Activated T-cell treated with anti-CD3 and anti-CD28 coated beads for 4 hours (primary cell): ENCODE data around the gene RNASEH2A.
"Not testable (repeated sequence)": the region's sequence is repeated elsewhere in the genome, so short reads cannot be mapped to it uniquely, and the experiment has no call there.

Experiments used
- DNase-seq: peaks from one replicate; pipeline ENCODE4 v3.0.0-alpha.2; 2020

Gene RNASEH2A

GRCh38 chr19:12834566-12834943 is 28.2 kb downstream of the RNASEH2A start, which contains the start of gene RTBDN:
RTBDN (minus strand) TSS chr19:12834579; CDS start chr19:12829979, 4,600 bp downstream.
- no peak for DNase-seq

DNA sequence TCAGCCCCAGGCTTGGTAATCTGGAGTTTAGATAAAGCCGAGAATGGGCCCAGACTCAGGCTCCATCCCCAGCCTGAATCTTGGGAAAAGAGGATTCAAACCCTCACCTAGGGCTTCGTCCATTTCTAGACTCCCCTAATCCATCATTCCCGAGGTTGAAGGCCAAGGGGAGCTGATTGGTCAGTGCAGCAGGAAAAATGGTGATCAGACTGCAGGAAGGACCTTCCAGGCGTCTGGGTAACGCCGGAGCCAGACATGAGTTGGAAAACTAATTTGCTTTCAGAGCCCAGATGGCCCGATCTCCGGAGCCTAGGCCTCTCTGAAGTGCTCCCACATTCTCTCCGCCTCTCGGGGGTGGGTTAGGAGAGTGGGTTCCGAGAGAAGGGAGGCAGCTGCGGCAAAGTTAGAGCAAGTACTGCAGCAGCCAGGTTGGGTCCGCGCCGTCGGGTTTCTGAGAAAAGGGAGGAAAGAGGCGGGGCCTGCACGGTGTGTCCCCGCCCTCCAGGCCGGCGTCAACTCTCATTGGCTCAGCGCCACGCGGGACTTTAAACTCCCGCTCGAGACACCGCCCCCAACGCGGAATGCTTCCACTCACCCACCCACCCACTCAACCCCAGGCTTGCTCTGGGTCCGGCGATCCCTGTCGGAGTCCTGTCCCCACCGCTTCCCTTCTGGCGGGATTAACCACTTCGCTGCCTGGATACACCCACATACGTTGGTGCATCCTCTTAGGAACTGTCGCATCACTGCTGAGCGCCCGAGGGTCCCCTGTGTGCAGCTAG is 28.8 kb downstream of the RNASEH2A start:
- no peak for DNase-seq

- DNase-seq = no peak
These were observed 30.1 kb downstream of the RNASEH2A start for GRCh38 chr19:12836529-12836863.

- DNase-seq = no peak
These were observed 30.8 kb downstream of the RNASEH2A start for GRCh38 chr19:12837225-12837624.

- DNase-seq = no peak
These were observed 31.9 kb downstream of the RNASEH2A start, which contains the start of gene MAST1 for GRCh38 chr19:12838182-12838885. MAST1 (plus strand) TSS chr19:12838515; CDS start chr19:12838573, 58 bp downstream.

DNA sequence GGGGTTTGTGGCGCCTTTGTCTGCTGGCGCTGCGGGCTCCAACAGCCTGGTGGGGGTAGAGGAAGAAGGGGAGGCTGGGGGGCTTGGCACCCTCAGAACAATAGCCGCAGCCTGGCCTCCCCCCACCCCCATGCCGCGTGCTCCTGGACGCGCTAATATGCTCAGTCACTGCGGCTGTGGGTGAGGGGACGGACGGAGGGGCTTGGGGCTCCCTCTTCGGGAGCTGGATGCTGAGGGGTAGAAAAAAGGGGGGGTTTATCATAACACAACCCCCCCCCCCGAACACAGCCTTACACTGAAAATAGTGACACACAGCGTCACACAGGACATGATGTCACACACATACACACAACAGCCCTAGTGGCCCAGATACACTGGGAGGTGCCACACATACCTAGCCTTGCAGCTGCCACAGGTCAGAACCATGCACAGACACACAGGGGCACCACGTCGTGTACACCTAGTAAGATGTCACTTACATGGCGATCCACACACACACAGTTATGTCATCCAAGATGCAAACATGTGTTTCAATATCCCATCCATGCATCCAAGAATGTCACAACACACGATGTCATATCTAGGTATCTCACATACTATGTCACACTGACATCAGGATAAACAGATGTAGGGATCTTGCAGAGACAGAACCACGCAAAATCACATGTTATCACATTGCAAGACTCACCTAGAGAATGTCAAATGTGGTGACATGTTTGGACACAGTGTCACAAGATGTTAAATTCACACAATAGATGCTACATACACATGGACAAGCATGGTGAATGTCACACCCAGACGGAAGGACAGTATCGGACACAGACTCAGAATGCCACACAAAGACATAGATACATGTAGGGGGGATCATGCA is 32.7 kb downstream of the RNASEH2A start:
- no peak for DNase-seq

DNA sequence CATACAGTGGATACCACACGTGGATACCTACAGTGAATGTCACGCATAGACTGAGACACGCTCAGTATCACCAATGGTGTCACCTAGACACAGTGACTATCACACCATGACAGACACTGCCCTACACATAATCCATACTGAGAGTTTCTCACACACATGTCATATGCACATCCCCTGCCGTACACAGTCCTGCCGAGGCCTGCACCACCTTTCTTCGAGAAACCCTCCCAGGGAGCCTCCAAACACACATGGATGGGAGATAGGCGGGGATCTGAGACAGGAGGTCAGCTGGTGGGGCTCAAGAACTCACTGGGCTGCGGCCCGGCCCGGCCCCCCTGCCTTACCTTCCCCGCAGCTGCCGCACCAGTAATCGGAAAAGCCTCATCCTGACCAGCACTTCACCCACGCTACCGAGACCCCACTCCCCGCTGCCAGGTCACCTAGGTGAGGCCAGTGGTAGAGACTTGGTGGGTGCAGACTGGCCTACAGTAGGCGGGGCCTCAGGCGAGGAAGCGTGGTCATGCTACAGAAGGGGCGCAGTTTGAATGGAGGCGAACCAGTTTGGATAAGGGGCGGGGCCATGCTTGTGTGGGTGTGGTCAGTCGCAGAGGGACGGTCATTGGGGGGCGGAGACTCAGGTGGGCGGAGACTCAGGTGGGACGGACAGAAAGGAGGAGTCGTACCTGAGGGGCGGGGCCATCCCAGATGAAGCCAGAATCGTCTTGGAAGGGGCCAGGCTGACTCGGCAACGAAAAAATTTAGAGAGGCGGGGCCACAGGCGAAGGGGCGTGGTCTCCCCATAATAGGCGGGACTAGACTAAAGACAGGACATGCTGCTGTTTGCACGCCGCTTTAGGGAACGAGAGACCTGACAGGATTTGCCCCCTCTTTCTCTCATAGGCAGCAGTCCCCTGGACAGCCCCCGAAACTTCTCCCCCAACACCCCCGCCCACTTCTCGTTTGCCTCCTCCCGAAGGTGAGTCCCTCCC is 34.0 kb downstream of the RNASEH2A start:
- DNase-seq = no peak

- DNase-seq = no peak
These were observed 34.7 kb downstream of the RNASEH2A start for GRCh38 chr19:12841094-12841493.

DNA sequence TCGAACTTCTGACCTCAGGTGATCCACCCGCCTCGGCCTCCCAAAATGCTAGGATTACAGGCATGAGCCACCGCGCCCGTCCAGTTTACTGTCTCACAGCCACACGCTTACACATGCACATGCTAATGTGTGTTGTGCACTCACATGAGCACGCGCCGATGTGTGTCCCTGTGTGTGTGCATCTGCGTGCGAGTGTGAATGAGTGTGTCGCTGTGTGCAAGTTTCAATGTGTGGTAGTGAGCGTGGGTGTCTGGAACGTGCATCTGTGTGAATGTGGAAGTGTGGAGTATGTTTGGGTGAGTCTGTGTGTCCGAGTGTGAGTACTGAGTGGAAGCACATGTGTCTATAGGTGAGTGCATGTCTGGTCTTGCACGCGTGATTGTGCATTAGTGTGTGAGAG is 36.1 kb downstream of the RNASEH2A start:
- DNase-seq = no peak

- no peak for DNase-seq
These were observed 36.9 kb downstream of the RNASEH2A start for GRCh38 chr19:12843328-12843727.

DNA sequence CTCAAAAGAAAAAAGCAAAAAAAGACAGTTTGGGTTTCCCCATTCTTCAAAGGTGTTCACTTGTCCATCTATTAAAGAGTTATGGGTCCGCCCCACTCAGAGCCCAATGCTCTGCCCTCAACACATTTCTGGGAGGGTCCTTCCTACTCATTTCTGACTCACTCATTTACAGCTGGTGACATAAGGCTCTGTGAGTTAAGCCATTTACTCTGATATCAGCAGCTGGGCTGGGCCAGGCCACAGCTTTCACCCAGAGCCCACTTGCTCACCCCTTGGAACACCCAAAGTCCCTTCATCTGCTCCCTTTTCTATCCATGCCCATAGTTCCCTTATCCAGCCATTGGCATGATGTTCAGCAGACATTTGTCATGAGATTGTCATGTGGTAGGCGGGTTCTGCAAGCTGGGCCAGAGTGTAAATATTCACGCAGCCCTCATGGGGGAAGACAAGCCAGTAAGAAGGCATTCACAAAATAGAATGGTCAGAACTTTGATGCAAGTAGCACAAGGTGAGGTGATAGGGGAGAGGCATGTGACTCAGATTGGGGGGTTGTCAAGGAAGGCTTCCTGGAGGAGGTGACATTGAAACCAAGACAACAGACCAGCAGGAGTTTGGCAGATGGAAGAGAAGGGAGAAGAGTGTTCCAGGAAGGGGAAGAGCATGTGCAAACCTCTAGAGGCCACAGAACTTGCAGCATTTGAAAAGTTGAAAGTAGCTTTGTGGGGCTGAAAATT is 37.8 kb downstream of the RNASEH2A start:
- DNase-seq = no peak

DNA sequence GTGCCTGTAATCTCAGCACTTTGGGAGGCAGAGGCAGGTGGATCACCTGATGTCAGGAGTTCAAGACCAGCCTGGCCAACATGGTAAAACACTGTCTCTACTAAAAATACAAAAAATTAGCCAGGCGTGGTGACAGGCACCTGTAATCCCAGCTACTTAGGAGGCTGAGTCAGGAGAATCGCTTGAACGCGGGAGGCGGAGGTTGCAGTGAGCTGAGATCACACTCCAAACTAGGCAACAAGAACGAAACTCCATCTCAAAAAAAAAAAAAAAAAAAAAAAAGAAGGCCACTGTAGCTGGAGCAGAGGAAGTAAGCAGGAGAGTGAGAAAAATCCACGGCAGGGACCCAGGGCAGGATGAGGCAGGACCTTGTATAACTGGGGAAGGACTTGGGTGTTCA is 40.2 kb downstream of the RNASEH2A start:
- not testable (repeated sequence) for DNase-seq

- peak; percentile 83 for DNase-seq
These were observed 41.1 kb downstream of the RNASEH2A start for GRCh38 chr19:12847159-12848139.

- DNase-seq = no peak
These were observed 50.3 kb downstream of the RNASEH2A start for GRCh38 chr19:12856653-12857052.

GRCh38 chr19:12858041-12858928 is 51.9 kb downstream of the RNASEH2A start:
- DNase-seq = no peak

- no peak for DNase-seq
These were observed 53.2 kb downstream of the RNASEH2A start for GRCh38 chr19:12859546-12859945.
